Measurements from ENCODE around the gene TEAD1.

The TEAD1 gene

DNA sequence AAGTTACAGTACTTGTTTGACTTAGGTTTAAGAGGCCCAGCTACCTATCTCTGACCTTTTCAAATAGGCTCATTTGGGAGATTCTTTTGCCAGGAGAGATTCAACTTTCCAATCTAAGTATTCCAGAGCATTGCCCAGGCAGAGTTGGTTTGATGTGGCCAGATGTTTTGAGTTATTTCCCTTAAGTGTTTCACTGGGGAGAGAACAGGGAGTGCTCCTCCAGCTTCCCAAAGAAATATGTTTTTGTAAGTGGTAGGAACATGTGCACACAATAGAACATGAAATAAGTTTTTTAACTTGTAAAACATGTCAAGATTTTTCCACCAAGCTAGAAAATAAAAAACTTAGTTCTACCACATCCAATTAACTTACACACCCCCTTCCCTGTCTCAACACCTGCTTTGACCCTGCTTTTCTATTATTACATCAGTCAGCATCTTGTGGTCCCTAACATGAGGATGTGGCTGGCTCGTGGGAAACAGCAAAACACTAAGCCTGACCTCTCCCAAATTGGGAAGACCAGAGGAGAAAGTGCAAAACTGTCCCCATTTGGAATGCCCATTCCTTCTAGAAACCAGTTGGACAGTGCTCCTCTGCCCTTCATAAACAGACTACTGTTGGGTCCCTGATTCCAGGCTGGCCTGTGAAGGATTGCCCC lies 264.5 kb downstream of the TEAD1 start:
- DNase-seq = no peak
- Histone ChIP-seq H3K4me1 (no peaks in the 10 kb centered on the region), H3K36me3 (peaks cover 34% of the 10 kb centered on the region), H3K27me3 (no peaks in the 10 kb centered on the region), H3K4me3 (ENCODE audit: low read depth, low read length) (no peak overlapping the region), H3K9me3 (no peaks in the 10 kb centered on the region)
- TF ChIP-seq, protein P1, sequence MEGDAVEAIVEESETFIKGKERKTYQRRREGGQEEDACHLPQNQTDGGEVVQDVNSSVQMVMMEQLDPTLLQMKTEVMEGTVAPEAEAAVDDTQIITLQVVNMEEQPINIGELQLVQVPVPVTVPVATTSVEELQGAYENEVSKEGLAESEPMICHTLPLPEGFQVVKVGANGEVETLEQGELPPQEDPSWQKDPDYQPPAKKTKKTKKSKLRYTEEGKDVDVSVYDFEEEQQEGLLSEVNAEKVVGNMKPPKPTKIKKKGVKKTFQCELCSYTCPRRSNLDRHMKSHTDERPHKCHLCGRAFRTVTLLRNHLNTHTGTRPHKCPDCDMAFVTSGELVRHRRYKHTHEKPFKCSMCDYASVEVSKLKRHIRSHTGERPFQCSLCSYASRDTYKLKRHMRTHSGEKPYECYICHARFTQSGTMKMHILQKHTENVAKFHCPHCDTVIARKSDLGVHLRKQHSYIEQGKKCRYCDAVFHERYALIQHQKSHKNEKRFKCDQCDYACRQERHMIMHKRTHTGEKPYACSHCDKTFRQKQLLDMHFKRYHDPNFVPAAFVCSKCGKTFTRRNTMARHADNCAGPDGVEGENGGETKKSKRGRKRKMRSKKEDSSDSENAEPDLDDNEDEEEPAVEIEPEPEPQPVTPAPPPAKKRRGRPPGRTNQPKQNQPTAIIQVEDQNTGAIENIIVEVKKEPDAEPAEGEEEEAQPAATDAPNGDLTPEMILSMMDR (IDR thresholded peaks at IDR 0.05; ENCODE audit: low read depth, low read length) = no peak

DNA sequence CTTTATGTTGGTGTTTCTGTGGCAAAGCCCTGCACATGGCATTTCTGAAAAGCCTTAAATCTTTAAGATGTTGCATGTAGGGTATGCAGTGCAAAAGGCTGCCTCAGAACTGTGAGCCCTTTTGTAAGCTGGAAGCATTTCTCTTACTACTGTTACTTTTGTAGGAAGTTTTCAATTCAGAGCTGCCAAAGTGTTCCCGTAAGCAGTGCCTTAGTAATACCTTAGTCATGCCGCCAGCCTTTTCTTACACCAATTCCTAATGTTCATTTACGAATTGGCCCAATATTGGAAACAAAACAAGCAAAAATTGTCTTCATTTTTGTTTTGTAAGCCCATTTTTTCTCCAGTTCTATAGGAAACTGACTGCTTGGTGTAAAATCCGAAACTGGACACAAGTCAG lies 267.4 kb downstream of the TEAD1 start:
- no peaks in the 10 kb centered on the region for H3K9me3 ChIP-seq
- H3K4me3 ChIP-seq (ENCODE audit: low read depth, low read length) = no peak overlapping the region
- TF ChIP-seq, protein P1 (IDR thresholded peaks at IDR 0.05; ENCODE audit: low read depth, low read length) = no peak
- DNase-seq = no peak
- peaks cover 31% of the 10 kb centered on the region for H3K36me3 ChIP-seq
- H3K4me1 ChIP-seq = no peaks in the 10 kb centered on the region
- no peaks in the 10 kb centered on the region for H3K27me3 ChIP-seq

DNA sequence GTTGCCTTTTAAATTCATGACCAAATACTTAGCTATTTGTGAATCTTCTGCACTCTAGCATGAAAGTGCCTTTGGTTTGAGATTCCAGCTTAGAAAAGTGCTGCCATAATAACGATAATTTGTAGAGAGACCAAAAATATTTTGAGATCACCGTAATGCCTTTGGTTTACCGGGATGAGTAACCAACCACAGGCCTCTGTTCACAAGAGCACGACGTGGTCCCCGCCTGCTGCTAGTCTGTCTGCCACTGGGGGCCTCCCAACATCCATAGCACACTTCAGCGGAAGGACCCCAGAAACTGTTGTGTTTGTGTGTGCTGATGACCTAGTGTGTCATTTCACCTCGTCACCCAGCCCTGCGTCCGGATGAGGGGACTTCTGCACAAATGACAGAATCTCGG lies 267.9 kb downstream of the TEAD1 start:
- no peaks in the 10 kb centered on the region for H3K9me3 ChIP-seq

DNA sequence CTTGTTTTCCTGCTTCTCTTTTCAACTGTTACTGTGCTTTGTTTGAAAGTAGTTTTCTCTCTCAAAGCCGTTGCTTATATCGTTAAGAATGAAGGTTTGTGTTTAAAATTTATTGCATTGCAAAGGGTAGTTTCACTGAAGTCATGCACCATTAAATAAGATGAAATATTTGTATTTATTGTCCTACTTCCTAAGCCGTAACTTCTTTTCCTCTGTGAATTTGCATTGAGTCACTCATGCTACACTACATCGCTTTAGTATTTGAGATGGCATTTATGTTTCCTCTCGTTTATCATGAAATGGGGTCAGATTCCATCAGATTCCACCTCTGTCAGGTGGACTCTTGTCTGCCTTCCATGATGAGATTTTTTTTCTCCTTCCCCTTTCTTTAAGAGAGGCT lies 269.1 kb downstream of the TEAD1 start:
- no peaks in the 10 kb centered on the region for H3K4me1 ChIP-seq
- TF ChIP-seq, protein P1 (IDR thresholded peaks at IDR 0.05; ENCODE audit: low read depth, low read length) = no peak
- no peak for DNase-seq
- peaks cover 22% of the 10 kb centered on the region for H3K36me3 ChIP-seq
- no peak overlapping the region for H3K4me3 ChIP-seq (ENCODE audit: low read depth, low read length)
- no peaks in the 10 kb centered on the region for H3K9me3 ChIP-seq
- H3K27me3 ChIP-seq = no peaks in the 10 kb centered on the region

More for the DNA sequence above, 267.9 kb downstream of the TEAD1 start:
- Histone ChIP-seq H3K4me3 (ENCODE audit: low read depth, low read length) (no peak overlapping the region), H3K27me3 (no peaks in the 10 kb centered on the region), H3K4me1 (no peaks in the 10 kb centered on the region), H3K36me3 (peaks cover 27% of the 10 kb centered on the region)
- TF ChIP-seq, protein P1 (IDR thresholded peaks at IDR 0.05; ENCODE audit: low read depth, low read length) = no peak
- DNase-seq = no peak

DNA sequence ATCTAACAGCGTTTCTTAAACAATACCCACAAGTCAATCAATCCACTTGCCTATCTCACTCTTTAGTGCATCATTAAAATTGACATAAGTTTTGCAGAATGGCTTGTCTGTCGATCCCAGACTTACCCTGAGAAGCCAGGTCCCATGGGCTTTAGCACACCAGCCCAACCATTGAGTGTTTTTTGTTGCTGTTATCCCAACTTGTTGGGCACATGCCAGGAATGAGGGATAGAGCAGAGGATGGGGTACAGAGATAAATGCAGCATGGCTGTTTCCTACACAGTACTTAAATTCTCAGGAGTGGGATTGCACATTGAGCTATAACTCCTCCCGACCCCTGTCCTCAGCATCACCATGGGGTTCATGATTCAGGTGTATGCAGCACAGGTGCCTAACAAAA lies 270.7 kb downstream of the TEAD1 start:
- no peaks in the 10 kb centered on the region for H3K27me3 ChIP-seq
- peaks cover 10% of the 10 kb centered on the region for H3K36me3 ChIP-seq
- DNase-seq = peak; percentile 26
- H3K4me1 ChIP-seq = no peaks in the 10 kb centered on the region
- no peaks in the 10 kb centered on the region for H3K9me3 ChIP-seq
- TF ChIP-seq, protein P1 (IDR thresholded peaks at IDR 0.05; ENCODE audit: low read depth, low read length) = no peak
- H3K4me3 ChIP-seq (ENCODE audit: low read depth, low read length) = no peak overlapping the region

DNA sequence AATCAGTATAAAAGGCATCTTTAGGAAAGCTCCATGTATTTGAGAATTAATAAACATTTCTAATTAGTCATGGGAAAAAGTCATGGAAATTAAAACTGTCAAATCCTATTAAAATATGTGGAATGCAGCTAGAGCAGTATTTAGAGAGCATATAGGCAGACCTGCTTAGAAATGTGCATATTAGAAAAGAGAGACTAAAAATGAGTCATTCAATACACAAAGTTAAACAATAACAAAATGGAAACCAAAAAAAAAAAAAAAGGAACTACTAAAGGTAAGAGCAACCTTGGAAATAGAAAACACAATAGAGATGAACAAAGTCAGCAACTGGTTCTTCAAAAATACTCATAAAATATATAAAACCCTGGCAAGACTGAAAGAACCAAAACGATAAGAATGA lies 275.2 kb downstream of the TEAD1 start:
- H3K36me3 ChIP-seq = no peaks in the 10 kb centered on the region
- H3K9me3 ChIP-seq = no peaks in the 10 kb centered on the region
- no peak for DNase-seq
- H3K4me1 ChIP-seq = no peaks in the 10 kb centered on the region
- H3K4me3 ChIP-seq (ENCODE audit: low read depth, low read length) = no peak overlapping the region
- no peaks in the 10 kb centered on the region for H3K27me3 ChIP-seq
- TF ChIP-seq, protein P1 (IDR thresholded peaks at IDR 0.05; ENCODE audit: low read depth, low read length) = no peak

Data from BE2C (cell line).